NCI-H524 (cell line): Measurements from ENCODE around the gene ITGB8.

Experiments
- DNase-seq, 2 experiments: peaks; one replicate each; lab custom pipeline; 2025; lab: John Stamatoyannopoulos, UW

Gene ITGB8

DNA sequence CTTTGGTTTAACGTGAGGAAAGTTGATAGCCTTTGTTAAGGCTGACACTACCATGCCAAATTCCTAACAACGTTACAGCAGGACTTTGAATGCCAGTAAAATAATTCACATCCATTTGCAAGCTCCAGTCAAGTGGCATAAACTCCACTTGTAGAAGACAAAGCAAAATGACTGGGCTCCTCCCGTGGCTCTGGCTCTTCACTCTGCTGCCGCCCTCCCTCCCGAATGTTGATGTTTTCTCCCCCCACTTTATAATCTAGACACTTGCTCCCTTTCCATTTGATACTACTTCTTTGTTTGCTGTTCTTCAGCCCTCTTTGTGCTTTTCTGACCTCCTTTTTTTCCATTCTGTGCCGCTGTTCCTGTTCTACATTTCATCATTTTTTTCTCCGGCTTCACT, 22.8 kb upstream of the ITGB8 start:
- DNase-seq, result no peak

DNA sequence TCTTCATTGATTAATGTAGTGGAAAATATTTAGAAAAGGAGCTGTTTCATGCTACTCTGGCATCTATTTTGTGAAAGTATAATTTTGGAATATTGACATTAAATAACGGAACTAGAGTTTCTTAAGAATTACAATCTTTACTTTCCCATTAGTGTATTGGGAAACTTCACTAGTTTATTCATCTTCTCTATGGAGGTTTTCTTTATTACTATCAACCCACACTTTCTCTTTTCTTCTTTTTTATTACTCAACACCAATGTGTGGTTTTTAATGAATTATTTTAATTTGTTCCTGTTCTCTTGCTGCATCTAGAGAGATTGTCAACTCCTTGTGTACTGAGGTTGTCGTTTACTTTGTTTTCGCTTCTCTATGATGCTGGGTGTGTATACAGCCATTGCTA, 20.4 kb upstream of the ITGB8 start:
- DNase-seq, result no peak

DNA sequence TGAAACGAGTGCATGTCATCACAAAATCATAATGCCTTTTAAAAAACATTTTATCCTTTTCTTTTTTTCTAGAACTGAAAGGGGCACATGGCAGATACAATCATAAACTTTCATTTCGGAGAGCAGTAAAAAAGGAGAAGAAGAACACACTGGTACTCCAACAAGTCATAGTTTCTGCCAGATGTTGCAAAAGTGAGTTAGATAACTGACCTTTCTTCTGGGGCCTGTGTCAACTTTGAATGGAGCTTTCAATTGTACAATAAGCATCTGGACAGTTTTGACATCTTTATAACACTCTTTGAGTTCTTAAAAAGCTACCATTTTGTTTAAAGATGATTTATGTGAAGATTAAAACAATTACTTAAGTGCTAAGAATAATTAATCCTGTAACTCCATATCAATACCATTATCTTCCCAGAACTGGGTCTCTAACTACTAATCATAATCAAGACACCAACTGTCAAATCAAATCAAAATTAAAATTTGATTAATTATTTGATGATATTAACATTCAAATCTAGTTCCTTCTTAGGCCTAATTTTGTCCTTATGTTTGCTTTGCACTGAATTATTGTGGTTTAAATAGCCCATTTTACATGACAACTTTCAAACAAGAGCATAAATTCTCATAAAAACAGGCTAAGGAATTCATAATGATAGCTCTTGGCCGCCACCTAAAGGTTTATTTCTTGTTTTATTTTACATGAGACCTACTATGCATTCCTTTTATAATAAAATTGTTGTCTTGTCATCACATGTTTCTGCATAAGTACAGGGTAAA, 19.5 kb upstream of the ITGB8 start:
- DNase-seq, result peak in 1 of 2 experiments; percentile 41

DNA sequence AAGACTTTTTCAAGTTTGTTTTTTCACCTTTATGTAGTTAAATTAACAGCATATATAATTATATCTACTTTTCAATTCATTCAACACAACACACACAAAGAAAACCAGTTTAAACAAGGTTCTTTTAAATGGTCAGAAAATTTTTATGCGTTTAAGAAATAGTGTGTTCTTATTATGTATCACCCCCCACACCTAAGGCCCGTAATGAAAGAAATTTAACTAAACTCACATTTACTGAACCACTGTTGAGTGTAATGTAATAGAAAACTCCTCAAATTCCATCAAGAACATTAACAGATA, 19.0 kb upstream of the ITGB8 start:
- DNase-seq, result no peak

DNA sequence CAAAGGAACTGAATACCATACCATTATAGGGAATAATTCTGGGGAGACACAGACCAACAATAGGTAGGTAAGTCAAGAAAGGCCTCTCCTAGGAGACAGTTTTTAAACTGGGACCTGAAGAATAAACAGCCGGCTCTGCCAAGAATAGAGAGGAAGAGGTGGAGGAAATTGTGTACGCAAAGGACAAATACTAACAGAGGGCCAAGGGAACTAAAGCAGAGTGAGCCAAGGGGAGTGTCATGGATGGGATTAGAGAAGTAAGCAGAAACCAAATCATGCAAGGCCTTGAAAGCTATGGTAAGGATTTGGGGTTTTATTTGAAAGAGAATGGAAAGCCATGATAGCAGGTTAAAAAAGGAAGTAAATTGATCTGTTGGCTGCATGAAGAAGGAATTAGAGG, 18.1 kb upstream of the ITGB8 start:
- DNase-seq, result no peak

DNA sequence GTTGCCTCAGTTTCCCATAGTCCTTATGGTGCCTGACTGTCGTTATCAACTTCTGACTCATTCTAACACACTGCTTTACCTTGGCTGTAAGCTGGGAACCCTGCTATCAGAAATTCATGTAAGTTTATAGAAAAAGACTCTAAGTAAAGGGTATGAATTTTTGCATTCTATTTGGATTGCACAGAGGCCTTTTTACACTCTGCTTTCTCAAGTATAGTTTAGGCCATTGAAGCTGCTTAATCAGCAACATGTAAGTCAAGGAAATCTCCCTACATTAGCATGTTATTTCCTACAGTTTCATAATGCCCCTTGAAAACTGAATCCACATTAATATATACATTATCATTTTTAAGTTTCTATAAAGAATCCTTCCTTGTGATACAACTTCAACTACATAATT, 17.1 kb upstream of the ITGB8 start:
- DNase-seq, result no peak

DNA sequence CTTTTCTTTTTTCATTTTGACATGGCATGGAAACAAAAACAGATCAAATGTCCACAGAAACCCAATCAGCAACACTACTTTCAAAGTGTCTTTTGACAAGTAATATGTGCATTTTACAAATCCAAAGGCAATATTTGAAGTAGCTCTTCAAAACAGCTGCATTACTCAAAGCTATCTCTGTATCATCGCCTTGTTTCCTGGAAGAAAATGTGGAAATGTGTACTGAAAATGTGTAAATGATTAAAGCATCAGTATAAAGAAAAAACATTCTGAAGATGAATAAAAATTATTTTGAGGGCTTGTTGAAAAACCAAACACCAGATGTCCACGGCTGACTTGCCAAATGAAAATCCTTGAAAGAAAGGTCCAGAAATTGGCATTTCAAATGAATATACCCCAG, 16.5 kb upstream of the ITGB8 start:
- no peak for DNase-seq

DNA sequence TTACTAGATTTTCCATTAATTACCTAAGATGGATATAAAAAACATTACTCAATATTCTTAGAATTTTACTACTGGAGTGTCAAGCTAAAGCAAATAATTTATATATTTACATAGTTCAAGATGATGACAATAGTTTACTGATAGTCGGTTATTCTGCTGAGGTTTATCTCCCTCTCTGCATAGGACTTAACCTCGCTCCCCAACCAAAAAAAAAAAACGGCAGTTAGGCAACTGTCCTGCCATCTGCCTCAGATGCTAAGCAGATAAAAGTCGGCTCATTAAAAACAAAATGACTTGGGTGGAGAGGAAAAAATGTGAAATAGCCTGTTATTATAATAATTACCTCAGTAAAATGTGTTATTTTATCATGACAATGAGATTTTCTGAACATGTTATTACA, 14.0 kb upstream of the ITGB8 start:
- peak; percentile 36 to 75 for DNase-seq

DNA sequence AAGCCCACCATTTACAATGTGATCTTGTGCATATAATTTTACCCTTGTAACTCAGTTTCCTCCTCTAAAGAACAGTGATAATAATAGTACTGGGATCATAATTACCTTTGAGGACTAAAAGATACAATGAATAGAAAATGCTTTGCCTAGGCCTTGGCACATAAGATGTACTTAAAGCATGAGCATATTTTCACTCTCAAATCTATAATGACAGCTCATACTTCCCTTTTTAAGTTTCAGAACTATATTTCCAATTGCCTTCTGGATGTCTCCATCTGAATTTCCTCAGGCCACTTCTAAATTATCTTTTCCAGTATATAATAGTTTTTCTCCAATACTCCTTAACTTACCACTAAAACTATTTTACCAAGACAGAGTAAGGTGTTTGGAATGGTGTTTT, 13.3 kb upstream of the ITGB8 start:
- no peak for DNase-seq

DNA sequence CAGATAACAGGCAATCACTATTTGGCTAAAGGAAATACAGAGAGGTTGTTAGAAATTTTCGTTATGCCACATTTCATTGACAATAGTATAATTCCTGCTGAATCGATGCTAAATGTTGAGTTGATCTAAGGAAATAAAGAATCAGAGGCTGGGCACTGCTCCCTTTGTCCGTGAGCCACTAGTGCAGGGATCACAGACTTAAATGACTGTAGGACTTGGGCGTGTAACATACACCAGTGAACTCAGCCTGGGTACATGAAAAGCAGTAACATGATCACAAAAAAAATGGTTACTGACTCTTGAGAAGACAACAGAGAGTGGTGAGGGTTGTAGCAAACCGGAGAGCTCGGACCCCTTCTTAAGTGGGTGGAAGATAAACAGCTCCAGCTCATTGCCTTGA, 11.8 kb upstream of the ITGB8 start:
- DNase-seq, result no peak

DNA sequence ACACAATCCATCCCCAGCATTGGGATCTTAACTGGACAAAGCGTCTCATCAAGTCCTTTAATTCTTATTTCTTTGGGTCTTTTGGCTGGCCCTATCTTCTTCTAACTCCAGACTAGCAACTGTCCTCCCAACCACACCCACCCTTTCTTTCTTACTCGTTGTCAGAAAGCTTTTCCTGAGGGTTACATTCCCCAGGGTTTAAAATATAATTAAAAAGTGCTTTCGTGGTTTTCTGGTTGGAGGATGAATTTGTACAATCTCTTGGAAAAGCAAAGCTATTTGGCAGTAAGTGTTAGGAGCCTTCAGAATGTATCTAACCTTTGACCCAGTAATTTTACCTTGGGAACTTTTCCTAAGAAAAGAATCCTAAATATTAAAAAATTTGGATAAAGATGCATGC, 10.4 kb upstream of the ITGB8 start:
- DNase-seq, result no peak

DNA sequence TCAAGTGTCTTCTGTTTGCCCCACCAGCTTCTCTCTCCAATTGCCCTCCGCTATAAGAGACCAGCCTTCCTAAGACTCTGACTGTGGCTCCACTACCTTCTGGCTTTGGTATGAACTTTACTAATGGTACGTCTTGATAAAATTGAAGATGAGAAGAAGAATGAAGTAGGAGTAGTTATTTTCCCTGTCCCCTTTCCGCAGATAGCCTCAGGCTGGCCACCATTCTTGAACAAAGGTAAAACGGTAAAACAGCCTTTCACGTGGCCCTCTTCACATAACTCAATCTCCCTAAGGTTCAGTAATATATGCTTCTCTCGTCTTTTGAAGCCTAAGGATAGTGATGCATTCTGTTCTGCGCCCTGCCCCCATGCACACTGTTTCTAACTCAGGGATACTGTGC, 9.9 kb upstream of the ITGB8 start:
- DNase-seq, result no peak

DNA sequence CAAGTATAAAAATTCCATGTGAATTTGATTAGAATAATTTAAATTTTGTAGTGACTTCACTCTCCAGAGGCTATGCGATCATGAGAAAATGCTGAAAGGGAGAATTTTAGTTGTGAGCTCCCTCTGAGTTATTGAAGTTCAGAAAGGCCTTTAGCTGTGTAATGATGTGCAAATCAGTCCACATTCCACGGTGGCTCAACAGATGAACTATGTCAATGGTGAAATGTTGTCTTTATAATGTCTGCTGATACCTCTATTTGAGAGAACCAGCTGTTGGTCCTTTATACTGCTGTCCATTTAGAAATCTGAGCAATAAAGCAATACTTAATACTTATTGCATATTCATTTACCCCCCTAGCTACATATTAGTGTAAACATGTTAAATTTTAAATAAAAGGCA, 7.1 kb upstream of the ITGB8 start:
- DNase-seq, result no peak

DNA sequence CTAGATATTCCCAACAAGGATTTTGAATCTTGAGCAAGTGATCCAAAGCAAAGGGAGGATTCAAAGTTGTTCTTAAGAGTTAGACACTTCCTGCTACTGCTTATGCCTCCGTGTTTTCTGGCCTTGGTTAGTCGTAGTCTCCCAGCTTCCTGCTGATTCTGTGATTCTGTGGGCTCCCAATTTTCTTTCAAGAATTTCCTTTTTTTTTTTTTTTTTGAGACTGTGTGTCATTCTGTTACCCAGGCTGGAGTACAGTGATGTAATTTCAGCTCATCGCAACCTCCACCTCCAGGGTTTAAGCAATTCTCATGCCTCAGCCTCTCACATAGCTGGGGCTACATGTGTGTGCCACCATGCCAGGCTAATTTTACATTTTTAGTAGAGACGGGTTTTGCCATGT, 4.4 kb upstream of the ITGB8 start:
- no peak for DNase-seq

DNA sequence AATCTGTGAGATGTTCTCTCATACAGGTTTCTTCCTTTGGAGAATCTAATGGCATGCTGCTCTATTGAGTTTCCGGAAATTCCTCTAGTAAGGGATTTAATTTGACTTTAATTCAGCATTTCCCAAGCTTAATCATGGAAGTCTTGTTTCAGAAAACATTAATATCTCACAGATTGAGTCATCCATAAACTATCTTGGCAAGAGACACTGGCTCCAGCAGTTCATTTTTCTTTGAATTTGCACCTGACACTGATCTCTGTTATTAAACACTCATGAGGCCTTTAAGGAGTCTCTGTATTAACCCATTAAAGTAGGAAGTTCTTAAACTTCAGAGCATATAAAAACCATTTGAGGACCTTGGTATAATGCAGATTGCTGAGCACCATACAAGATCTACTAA, 3.6 kb upstream of the ITGB8 start:
- DNase-seq, result no peak

DNA sequence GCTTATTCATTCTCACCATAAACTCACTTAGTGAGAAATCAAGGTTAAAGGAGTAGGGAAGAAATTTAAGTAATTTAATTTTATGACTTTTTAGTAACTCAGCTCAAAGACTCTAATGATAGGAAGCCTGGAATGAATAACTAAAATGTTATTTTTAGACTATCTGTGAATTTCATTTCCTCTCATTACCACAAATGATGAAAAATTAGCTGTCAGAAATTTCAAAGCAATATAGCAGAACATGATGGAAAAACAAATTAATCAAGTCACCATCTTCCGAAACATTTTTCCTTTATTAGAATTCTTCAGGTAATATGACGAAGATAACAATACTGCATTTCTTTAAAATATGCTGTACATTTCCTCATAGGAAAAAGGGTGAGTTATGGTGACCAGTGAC, 2.7 kb upstream of the ITGB8 start:
- no peak for DNase-seq

DNA sequence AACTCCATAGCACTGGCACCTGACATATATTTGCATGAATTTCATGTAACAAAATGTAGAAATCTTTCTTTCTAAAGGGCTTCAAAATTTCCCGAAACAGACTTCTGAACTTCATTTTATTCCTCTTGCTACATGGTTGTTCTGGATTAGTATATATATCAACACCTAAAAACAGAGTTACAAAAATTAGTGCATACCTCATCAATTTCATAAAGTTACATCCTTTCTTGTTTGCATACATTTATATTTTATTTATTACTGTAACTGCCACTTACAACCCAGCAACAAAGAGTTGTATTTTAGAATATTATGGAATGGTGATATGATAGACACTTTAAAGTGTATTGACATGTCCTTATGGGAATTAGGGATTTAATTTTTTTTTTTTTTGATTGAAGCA, 2.0 kb upstream of the ITGB8 start:
- DNase-seq, result no peak

DNA sequence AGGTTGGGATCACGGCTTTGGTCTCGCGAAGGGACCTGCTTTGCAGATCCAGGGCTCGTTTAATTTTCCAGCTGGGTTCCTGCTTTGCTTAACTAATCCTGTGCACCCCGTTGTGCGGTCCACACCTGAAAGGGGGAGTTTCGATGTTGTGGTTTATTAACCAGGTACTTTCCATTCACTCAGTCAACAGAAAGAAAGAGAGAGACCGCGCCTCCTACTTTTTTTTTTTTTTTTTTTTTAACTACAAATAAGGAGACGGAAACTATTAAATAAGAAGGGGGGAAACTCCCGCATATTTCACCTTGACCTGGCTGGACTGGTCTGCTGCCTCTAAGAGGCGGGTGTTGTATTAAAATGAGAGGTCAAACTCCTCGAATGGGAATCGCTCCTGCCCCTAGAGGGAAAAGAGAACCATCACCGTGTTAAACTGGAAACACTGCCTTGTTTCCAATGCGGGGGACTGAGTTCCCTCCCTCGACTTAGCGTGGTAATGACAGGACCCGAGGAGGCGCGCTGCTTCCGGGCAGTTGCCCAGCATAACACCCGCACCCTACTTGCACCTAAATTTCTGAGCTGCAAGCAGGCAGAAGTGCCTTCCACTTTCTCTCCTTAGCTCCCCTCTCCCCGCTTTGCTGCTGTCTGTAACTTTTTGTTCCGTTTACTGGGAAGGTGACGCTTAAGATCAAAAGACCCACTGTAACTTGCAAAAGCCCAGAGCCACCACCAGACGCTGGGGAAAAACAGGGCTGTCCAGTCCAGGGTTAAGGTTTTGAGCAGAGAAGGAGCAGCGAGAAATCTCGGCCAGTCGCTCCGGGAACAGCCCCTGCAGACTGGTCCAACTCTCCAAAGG, 1.1 kb upstream of the ITGB8 start:
- peak; percentile 35 to 70 for DNase-seq

DNA sequence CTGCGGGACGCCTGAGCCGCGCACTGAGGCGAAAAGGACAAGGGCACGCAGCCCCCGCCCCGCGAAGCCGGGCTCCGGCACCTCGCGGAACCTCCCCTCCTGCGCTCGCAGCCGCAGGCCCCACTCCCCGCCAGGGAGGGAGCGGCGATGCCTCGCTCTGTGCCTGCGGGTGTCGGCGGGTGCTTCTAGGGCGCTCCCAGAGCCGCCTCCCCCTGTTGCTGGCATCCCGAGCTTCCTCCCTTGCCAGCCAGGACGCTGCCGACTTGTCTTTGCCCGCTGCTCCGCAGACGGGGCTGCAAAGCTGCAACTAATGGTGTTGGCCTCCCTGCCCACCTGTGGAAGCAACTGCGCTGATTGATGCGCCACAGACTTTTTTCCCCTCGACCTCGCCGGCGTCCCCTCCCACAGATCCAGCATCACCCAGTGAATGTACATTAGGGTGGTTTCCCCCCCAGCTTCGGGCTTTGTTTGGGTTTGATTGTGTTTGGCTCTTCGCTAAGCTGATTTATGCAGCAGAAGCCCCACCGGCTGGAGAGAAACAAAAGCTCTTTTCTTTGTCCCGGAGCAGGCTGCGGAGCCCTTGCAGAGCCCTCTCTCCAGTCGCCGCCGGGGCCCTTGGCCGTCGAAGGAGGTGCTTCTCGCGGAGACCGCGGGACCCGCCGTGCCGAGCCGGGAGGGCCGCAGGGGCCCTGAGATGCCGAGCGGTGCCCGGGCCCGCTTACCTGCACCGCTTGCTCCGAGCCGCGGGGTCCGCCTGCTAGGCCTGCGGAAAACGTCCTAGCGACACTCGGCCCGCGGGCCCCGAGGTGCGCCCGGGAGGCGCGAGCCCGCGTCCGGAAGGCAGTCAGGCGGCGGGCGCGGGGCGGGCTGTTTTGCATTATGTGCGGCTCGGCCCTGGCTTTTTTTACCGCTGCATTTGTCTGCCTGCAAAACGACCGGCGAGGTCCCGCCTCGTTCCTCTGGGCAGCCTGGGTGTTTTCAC, 519 bp downstream of the ITGB8 start:
- DNase-seq, result peak; percentile 44 to 53

DNA sequence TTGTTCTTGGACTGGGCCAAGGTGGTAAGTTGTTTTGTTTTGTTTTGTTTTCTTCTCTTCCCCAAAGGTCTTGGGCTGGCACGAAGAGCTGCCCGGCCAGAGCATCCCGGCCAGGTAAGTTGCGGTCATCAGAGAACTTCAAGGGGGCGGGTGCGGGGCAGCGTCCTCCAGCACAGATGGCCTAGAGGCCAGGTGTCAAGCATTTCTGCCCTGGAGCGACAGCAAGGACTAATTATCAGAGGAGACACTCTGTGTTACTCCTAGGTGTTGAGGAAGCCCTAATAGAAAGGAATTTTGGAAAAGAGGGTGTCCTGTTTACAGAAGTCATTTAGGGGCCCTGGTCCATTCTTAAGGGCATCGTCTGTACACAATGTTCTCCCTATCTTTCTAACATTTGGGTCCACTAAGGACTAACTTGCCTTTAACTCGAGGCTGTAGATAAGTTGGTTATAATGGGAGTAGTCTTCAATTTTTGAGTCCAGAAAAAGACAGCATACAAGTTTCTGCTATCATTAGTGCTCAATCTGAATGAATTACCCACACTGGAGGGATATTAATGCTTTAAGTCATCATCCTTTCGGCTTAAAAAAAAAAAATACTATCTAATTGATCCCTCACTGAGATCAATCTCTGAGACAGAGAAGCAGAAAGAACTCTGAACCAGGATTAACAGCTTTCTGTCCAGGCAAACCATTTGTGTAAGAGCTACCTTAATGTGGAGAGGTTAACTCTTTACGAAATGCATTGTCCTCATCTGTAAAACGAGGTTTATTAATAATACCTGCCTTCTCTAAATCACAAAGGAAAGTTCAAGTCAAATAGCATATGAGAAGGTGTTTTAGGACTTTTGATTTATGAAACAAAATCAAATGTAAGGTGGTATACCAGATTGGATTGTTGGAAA, 1.5 kb downstream of the ITGB8 start:
- DNase-seq, result no peak

DNA sequence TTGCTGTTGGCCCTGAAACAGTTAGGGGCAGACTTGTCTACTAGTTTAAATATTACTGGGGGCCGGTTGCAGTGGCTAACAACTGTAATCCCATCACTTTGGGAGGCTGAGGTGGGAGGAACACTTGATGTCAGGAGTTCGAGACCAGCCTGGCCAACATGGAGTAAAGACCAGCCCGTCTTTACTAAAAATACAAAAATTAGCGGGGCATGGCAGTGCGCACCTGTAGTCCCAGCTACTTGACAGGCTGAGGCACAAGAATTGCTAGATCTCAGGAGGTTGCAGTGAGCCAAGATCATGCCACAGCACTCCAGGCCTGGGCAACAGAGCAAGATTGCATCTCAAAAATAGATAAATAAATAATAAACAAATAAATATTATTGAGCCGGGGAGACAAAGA, 7.6 kb downstream of the ITGB8 start:
- DNase-seq, result no peak

DNA sequence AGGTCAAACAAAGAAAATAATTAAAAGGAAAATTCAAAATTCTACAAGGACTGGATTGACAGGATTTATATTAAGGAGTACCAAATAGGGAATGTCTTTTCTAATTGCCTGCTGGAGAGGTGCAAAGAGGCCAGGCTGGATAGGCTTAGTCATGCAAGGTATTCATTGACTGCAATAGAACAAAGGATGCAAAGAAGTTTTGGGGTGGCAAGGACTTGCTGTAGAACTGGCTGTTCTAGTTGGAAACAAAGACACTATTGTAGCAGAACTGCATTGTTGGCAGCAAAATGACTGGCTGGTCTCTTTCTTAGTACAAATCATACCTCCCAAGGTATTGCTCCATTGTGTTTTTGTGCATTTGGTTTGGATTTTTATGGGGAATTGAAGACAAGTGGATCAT, 10.1 kb downstream of the ITGB8 start:
- no peak for DNase-seq
